Activated CD4-positive, CD25-positive, alpha-beta regulatory T cell treated with anti-CD3 and anti-CD28 coated beads, Interleukin-2, amount 50 U/mL, for 16 hours (primary cell): ENCODE results near the gene SQOR.

Experiments
- DNase-seq: peaks from one replicate; pipeline ENCODE4 v3.0.0-alpha.2; 2020; ENCODE audit warnings: low read depth, low spot score

SQOR gene

DNA sequence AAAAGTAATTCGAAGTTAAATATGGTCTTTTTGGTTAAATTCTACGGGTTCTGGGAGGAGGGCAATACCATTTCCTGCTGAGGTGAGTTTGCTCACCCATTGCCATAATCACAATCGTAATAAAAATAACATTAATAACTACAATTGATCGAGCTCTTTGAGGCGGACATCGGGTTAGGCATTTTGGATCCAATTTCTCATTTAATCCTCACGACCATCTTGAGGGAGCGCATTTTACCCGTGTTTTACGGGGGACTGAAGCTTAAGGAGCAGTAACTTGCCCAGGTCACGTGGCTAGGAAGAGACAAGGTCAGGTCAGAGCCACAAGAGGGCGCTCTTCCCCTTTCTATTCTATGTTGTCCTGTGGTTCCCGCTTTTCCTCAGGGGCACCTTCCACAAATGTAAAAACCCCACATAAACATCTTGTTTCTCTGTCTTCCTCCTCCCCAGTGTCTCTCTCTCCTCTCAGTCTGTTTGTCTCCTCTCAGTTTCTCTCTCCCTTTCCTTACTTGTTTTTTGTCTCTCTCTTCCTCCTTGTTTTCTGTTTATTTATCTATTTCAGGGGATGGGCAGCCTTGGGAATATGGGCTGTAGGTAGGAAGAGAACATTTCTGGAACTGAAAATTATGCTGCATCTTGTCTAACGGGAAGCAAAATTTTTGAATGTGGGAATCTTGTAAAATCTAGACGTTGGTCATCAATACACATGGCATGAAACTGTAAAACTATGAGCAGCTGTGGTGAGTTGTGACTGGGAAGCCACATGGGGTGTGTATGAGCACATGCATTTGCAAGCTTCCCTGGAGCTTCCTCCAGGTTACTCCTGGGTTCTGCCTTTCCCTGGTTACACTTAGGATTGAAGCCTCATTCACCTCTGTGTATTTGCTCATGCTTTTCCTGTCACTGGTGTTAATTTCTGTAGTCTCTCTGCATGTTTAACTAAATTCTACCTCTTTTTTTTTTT lies 71.0 kb downstream of the SQOR start:
- DNase-seq: peak; percentile 46

- no peak for DNase-seq
Observed at GRCh38 chr15:45710657-45711056, 75.8 kb downstream of the SQOR start.

GRCh38 chr15:45714590-45715488 lies 80.0 kb downstream of the SQOR start:
- no peak for DNase-seq

GRCh38 chr15:45715528-45715927 lies 80.7 kb downstream of the SQOR start:
- DNase-seq: no peak

DNA sequence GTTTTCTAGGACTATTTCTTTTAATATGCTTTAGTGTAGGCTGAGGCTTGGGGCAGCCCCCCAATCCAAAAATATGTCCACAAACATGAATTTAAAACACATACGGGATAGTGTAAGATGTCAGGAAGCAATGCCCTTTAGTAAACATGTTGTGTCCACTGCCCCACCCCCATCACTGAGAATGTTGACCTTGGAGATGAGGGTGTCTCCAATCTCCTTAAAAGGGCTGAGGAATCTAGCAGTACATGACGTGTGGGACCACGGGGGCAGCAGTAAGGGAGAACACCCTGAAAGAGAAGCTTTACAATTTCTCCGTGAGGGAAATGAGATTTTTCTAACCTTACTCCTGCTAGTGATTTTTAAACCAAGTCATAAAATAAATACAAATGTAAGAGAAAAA lies 84.7 kb downstream of the SQOR start:
- DNase-seq: no peak

DNA sequence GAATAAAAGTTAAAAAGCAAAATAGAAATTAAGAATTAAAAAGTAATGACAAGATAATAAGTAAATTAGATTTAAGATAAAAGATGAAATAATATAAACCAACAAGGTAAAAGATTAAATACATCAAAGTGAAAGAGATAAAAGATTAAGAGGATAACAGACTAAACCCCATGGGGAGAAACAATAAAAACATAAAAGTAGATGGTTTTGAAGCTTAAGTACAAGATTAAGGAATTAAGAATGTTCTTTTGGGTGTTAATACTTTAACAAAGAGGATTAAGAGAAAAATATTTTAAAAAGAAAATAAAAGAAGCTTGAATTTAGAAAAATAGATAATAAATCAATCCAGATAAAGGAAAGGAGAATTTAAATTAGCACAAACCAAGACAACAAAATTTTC lies 85.4 kb downstream of the SQOR start:
- no peak for DNase-seq

GRCh38 chr15:45728641-45729040 lies 93.8 kb downstream of the SQOR start:
- no peak for DNase-seq

DNA sequence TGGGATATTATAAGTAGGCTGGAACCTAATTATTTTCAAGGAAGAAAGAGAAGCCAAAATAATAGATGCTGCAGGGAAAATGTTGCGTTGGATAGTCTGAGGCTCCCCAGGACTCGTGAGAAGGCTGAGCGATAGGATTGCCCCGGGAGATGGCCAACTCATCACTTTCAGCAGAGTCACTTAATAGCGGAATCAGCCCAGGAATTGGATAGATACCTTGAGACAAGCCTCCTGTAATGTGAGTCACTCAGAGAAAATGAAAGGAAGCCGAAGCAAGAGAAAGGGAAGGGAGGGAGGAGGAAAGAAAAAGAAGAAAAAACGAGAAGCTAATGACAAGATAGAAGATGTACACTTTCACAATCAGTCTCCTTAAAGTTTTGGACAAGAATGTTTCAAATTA lies 94.3 kb downstream of the SQOR start:
- DNase-seq: no peak

- no peak for DNase-seq
Observed at GRCh38 chr15:45731343-45731742, 96.5 kb downstream of the SQOR start.

DNA sequence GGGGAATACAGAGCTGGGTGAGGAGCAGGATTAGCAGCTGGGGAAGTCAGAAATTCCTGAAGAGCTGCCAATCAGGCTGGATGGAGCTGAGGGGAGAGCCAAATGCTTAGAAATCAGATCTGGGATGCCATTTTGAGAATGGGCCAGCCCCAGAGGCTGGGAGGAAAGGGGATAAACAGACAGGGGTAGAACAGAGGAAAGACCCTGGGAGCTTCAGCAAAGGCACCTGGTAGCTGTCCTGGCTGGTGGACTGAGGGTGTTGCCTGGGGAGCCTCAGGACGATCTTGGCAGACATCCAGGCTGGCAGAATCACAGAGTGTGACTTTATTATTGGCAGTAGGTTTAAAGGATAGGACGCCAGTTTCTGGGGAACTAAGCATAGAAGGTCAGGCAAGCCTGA lies 97.8 kb downstream of the SQOR start:
- DNase-seq: no peak

- no peak for DNase-seq
Observed at GRCh38 chr15:45734260-45734711, 99.5 kb downstream of the SQOR start.
